B cell (primary cell): ENCODE measurements around the gene DDA1.

ENCODE experiments used
- CTCF ChIP-seq: fragments of 200-600 bp; IDR thresholded peaks from one replicate; pipeline ENCODE4 v1.8.0; 2022; ENCODE audit warnings: antibody characterized with exemption, mild to moderate bottlenecking
- EZH2 ChIP-seq: IDR thresholded peaks from 2 replicates; pipeline ENCODE4 v1.6.1; 2012; ENCODE audit warnings: borderline replicate concordance, low read depth, mild to moderate bottlenecking, moderate library complexity, low read length; ENCODE audit not compliant: insufficient read depth, poor library complexity, severe bottlenecking

- TF ChIP-seq CTCF (no peak), EZH2 (no peak)
Observed at GRCh38 chr19:17285415-17286135, 23.8 kb upstream of the DDA1 start.
